DMS79 (cell line): ENCODE results near the gene OR6J1.
"Not testable (repeated sequence)": the region's sequence is repeated elsewhere in the genome, so short reads cannot be mapped to it uniquely, and the experiment has no call there.

Experiments used
- DNase-seq: peaks from one replicate; lab custom pipeline; 2025; lab: John Stamatoyannopoulos, UW

The OR6J1 gene

GRCh38 chr14:22650960-22651521, 6.9 kb upstream of the OR6J1 start:
- DNase-seq = no peak

GRCh38 chr14:22650046-22650739, 6.0 kb upstream of the OR6J1 start:
- DNase-seq = no peak

- DNase-seq = no peak
These were observed 4.4 kb upstream of the OR6J1 start for GRCh38 chr14:22648506-22648905.

- DNase-seq = no peak
These were observed 2.6 kb upstream of the OR6J1 start for GRCh38 chr14:22646570-22647254.

GRCh38 chr14:22641846-22642245, 2.3 kb downstream of the OR6J1 start:
- DNase-seq = no peak

- no peak for DNase-seq
These were observed 4.0 kb downstream of the OR6J1 start for GRCh38 chr14:22640192-22640591.

- not testable (repeated sequence) for DNase-seq
These were observed 8.2 kb downstream of the OR6J1 start for GRCh38 chr14:22635980-22636379.

- no peak for DNase-seq
These were observed 9.8 kb downstream of the OR6J1 start for GRCh38 chr14:22634233-22634900.

- DNase-seq = no peak
These were observed 13.7 kb downstream of the OR6J1 start for GRCh38 chr14:22630486-22630885.

GRCh38 chr14:22630066-22630465, 14.1 kb downstream of the OR6J1 start:
- DNase-seq = no peak

- no peak for DNase-seq
These were observed 14.8 kb downstream of the OR6J1 start for GRCh38 chr14:22629361-22629760.

GRCh38 chr14:22627506-22628263, 16.5 kb downstream of the OR6J1 start:
- DNase-seq = no peak

GRCh38 chr14:22626590-22626989, 17.6 kb downstream of the OR6J1 start:
- no peak for DNase-seq

GRCh38 chr14:22623047-22623446, 21.1 kb downstream of the OR6J1 start:
- no peak for DNase-seq

- no peak for DNase-seq
These were observed 21.9 kb downstream of the OR6J1 start for GRCh38 chr14:22622255-22622654.

GRCh38 chr14:22615765-22616164, 28.4 kb downstream of the OR6J1 start:
- not testable (repeated sequence) for DNase-seq

GRCh38 chr14:22614240-22614799, 29.8 kb downstream of the OR6J1 start:
- no peak for DNase-seq

GRCh38 chr14:22613736-22614239, 30.4 kb downstream of the OR6J1 start:
- no peak for DNase-seq

GRCh38 chr14:22613106-22613695, 31.0 kb downstream of the OR6J1 start:
- DNase-seq = no peak

GRCh38 chr14:22610931-22611330, 33.2 kb downstream of the OR6J1 start:
- no peak for DNase-seq

- no peak for DNase-seq
These were observed 36.9 kb downstream of the OR6J1 start for GRCh38 chr14:22607291-22607690.
